Measurements from ENCODE around the gene IQCM.

The IQCM gene

GRCh38 chr4:149728444-149728843 lies 87.2 kb downstream of the IQCM start:
- Histone ChIP-seq H3K36me3 (ENCODE audit: insufficient read depth, low read length) (no peaks in the 10 kb centered on the region), H3K9ac (ENCODE audit: low read length) (no peak overlapping the region), H3K9me3 (ENCODE audit: low read length) (no peaks in the 10 kb centered on the region), H3K27ac (ENCODE audit: low read depth, low read length) (no peak overlapping the region), H3K4me1 (ENCODE audit: insufficient read depth, low read length) (no peaks in the 10 kb centered on the region), H3K27me3 (ENCODE audit: control insufficient read depth in 1 of 2, insufficient read depth in 2 of 2, low read length in 2 of 2) (no peaks in the 10 kb centered on the region), H3K4me3 (ENCODE audit: low read depth in 1 of 2, low read length in 2 of 2) (no peak overlapping the region)

- Histone ChIP-seq H3K9me3 (ENCODE audit: low read length) (no peaks in the 10 kb centered on the region), H3K27me3 (ENCODE audit: control insufficient read depth in 1 of 2, insufficient read depth in 2 of 2, low read length in 2 of 2) (no peaks in the 10 kb centered on the region), H3K27ac (ENCODE audit: low read depth, low read length) (no peak overlapping the region), H3K36me3 (ENCODE audit: insufficient read depth, low read length) (no peaks in the 10 kb centered on the region), H3K4me1 (ENCODE audit: insufficient read depth, low read length) (no peaks in the 10 kb centered on the region), H3K4me3 (ENCODE audit: low read depth in 1 of 2, low read length in 2 of 2) (no peak overlapping the region), H3K9ac (ENCODE audit: low read length) (no peak overlapping the region)
Measured at GRCh38 chr4:149727663-149728062, 88.0 kb downstream of the IQCM start.

- H3K4me3 ChIP-seq (ENCODE audit: low read depth in 1 of 2, low read length in 2 of 2): no peak overlapping the region
- H3K4me1 ChIP-seq (ENCODE audit: insufficient read depth, low read length): no peaks in the 10 kb centered on the region
- H3K9ac ChIP-seq (ENCODE audit: low read length): no peak overlapping the region
- no peak overlapping the region for H3K27ac ChIP-seq (ENCODE audit: low read depth, low read length)
- no peaks in the 10 kb centered on the region for H3K36me3 ChIP-seq (ENCODE audit: insufficient read depth, low read length)
- no peaks in the 10 kb centered on the region for H3K27me3 ChIP-seq (ENCODE audit: control insufficient read depth in 1 of 2, insufficient read depth in 2 of 2, low read length in 2 of 2)
- no peaks in the 10 kb centered on the region for H3K9me3 ChIP-seq (ENCODE audit: low read length)
Measured at GRCh38 chr4:149723065-149723464, 92.6 kb downstream of the IQCM start.

GRCh38 chr4:149719806-149720205 lies 95.8 kb downstream of the IQCM start:
- Histone ChIP-seq H3K4me1 (ENCODE audit: insufficient read depth, low read length) (no peaks in the 10 kb centered on the region), H3K27me3 (ENCODE audit: control insufficient read depth in 1 of 2, insufficient read depth in 2 of 2, low read length in 2 of 2) (no peaks in the 10 kb centered on the region), H3K4me3 (ENCODE audit: low read depth in 1 of 2, low read length in 2 of 2) (no peak overlapping the region), H3K9ac (ENCODE audit: low read length) (no peak overlapping the region), H3K36me3 (ENCODE audit: insufficient read depth, low read length) (no peaks in the 10 kb centered on the region), H3K9me3 (ENCODE audit: low read length) (no peaks in the 10 kb centered on the region), H3K27ac (ENCODE audit: low read depth, low read length) (no peak overlapping the region)

- Histone ChIP-seq H3K9me3 (ENCODE audit: low read length) (no peaks in the 10 kb centered on the region), H3K9ac (ENCODE audit: low read length) (no peak overlapping the region), H3K36me3 (ENCODE audit: insufficient read depth, low read length) (no peaks in the 10 kb centered on the region), H3K27me3 (ENCODE audit: control insufficient read depth in 1 of 2, insufficient read depth in 2 of 2, low read length in 2 of 2) (no peaks in the 10 kb centered on the region), H3K4me1 (ENCODE audit: insufficient read depth, low read length) (no peaks in the 10 kb centered on the region), H3K27ac (ENCODE audit: low read depth, low read length) (no peak overlapping the region), H3K4me3 (ENCODE audit: low read depth in 1 of 2, low read length in 2 of 2) (no peak overlapping the region)
Measured at GRCh38 chr4:149719357-149719756, 96.3 kb downstream of the IQCM start.

GRCh38 chr4:149718500-149718899 lies 97.1 kb downstream of the IQCM start:
- H3K36me3 ChIP-seq (ENCODE audit: insufficient read depth, low read length): no peaks in the 10 kb centered on the region
- no peaks in the 10 kb centered on the region for H3K27me3 ChIP-seq (ENCODE audit: control insufficient read depth in 1 of 2, insufficient read depth in 2 of 2, low read length in 2 of 2)
- no peaks in the 10 kb centered on the region for H3K4me1 ChIP-seq (ENCODE audit: insufficient read depth, low read length)
- H3K4me3 ChIP-seq (ENCODE audit: low read depth in 1 of 2, low read length in 2 of 2): no peak overlapping the region
- no peak overlapping the region for H3K27ac ChIP-seq (ENCODE audit: low read depth, low read length)
- no peaks in the 10 kb centered on the region for H3K9me3 ChIP-seq (ENCODE audit: low read length)
- H3K9ac ChIP-seq (ENCODE audit: low read length): no peak overlapping the region

- H3K9ac ChIP-seq (ENCODE audit: low read length): no peak overlapping the region
- no peaks in the 10 kb centered on the region for H3K36me3 ChIP-seq (ENCODE audit: insufficient read depth, low read length)
- H3K9me3 ChIP-seq (ENCODE audit: low read length): no peaks in the 10 kb centered on the region
- no peaks in the 10 kb centered on the region for H3K4me1 ChIP-seq (ENCODE audit: insufficient read depth, low read length)
- no peaks in the 10 kb centered on the region for H3K27me3 ChIP-seq (ENCODE audit: control insufficient read depth in 1 of 2, insufficient read depth in 2 of 2, low read length in 2 of 2)
- H3K27ac ChIP-seq (ENCODE audit: low read depth, low read length): no peak overlapping the region
- H3K4me3 ChIP-seq (ENCODE audit: low read depth in 1 of 2, low read length in 2 of 2): no peak overlapping the region
Measured at GRCh38 chr4:149716728-149717127, 98.9 kb downstream of the IQCM start.

- Histone ChIP-seq H3K9ac (ENCODE audit: low read length) (no peak overlapping the region), H3K27me3 (ENCODE audit: control insufficient read depth in 1 of 2, insufficient read depth in 2 of 2, low read length in 2 of 2) (no peaks in the 10 kb centered on the region), H3K9me3 (ENCODE audit: low read length) (no peaks in the 10 kb centered on the region), H3K36me3 (ENCODE audit: insufficient read depth, low read length) (no peaks in the 10 kb centered on the region), H3K4me3 (ENCODE audit: low read depth in 1 of 2, low read length in 2 of 2) (no peak overlapping the region), H3K27ac (ENCODE audit: low read depth, low read length) (no peak overlapping the region), H3K4me1 (ENCODE audit: insufficient read depth, low read length) (no peaks in the 10 kb centered on the region)
Measured at GRCh38 chr4:149715822-149716585, 99.6 kb downstream of the IQCM start.

GRCh38 chr4:149713031-149713430 lies 102.6 kb downstream of the IQCM start:
- Histone ChIP-seq H3K36me3 (ENCODE audit: insufficient read depth, low read length) (no peaks in the 10 kb centered on the region), H3K27me3 (ENCODE audit: control insufficient read depth in 1 of 2, insufficient read depth in 2 of 2, low read length in 2 of 2) (no peaks in the 10 kb centered on the region), H3K4me1 (ENCODE audit: insufficient read depth, low read length) (peaks cover 3% of the 10 kb centered on the region), H3K9ac (ENCODE audit: low read length) (no peak overlapping the region), H3K9me3 (ENCODE audit: low read length) (no peaks in the 10 kb centered on the region), H3K27ac (ENCODE audit: low read depth, low read length) (no peak overlapping the region), H3K4me3 (ENCODE audit: low read depth in 1 of 2, low read length in 2 of 2) (no peak overlapping the region)

- H3K36me3 ChIP-seq (ENCODE audit: insufficient read depth, low read length): no peaks in the 10 kb centered on the region
- H3K27ac ChIP-seq (ENCODE audit: low read depth, low read length): no peak overlapping the region
Measured at GRCh38 chr4:149711593-149712365, 103.9 kb downstream of the IQCM start.

GRCh38 chr4:149709640-149710039 lies 106.0 kb downstream of the IQCM start:
- H3K4me1 ChIP-seq (ENCODE audit: insufficient read depth, low read length): peaks cover 3% of the 10 kb centered on the region
- no peak overlapping the region for H3K4me3 ChIP-seq (ENCODE audit: low read depth in 1 of 2, low read length in 2 of 2)
- H3K36me3 ChIP-seq (ENCODE audit: insufficient read depth, low read length): no peaks in the 10 kb centered on the region
- no peak overlapping the region for H3K27ac ChIP-seq (ENCODE audit: low read depth, low read length)
- H3K9ac ChIP-seq (ENCODE audit: low read length): no peak overlapping the region
- H3K27me3 ChIP-seq (ENCODE audit: control insufficient read depth in 1 of 2, insufficient read depth in 2 of 2, low read length in 2 of 2): no peaks in the 10 kb centered on the region
- no peaks in the 10 kb centered on the region for H3K9me3 ChIP-seq (ENCODE audit: low read length)

More at GRCh38 chr4:149711593-149712365, 103.9 kb downstream of the IQCM start:
- H3K9ac ChIP-seq (ENCODE audit: low read length): no peak overlapping the region
- H3K4me1 ChIP-seq (ENCODE audit: insufficient read depth, low read length): peaks cover 3% of the 10 kb centered on the region
- H3K9me3 ChIP-seq (ENCODE audit: low read length): no peaks in the 10 kb centered on the region
- H3K4me3 ChIP-seq (ENCODE audit: low read depth in 1 of 2, low read length in 2 of 2): no peak overlapping the region
- H3K27me3 ChIP-seq (ENCODE audit: control insufficient read depth in 1 of 2, insufficient read depth in 2 of 2, low read length in 2 of 2): no peaks in the 10 kb centered on the region

All from muscle layer of colon (tissue), 2 donors.